ENCODE results near the gene MAP2.

The MAP2 gene, protein sequence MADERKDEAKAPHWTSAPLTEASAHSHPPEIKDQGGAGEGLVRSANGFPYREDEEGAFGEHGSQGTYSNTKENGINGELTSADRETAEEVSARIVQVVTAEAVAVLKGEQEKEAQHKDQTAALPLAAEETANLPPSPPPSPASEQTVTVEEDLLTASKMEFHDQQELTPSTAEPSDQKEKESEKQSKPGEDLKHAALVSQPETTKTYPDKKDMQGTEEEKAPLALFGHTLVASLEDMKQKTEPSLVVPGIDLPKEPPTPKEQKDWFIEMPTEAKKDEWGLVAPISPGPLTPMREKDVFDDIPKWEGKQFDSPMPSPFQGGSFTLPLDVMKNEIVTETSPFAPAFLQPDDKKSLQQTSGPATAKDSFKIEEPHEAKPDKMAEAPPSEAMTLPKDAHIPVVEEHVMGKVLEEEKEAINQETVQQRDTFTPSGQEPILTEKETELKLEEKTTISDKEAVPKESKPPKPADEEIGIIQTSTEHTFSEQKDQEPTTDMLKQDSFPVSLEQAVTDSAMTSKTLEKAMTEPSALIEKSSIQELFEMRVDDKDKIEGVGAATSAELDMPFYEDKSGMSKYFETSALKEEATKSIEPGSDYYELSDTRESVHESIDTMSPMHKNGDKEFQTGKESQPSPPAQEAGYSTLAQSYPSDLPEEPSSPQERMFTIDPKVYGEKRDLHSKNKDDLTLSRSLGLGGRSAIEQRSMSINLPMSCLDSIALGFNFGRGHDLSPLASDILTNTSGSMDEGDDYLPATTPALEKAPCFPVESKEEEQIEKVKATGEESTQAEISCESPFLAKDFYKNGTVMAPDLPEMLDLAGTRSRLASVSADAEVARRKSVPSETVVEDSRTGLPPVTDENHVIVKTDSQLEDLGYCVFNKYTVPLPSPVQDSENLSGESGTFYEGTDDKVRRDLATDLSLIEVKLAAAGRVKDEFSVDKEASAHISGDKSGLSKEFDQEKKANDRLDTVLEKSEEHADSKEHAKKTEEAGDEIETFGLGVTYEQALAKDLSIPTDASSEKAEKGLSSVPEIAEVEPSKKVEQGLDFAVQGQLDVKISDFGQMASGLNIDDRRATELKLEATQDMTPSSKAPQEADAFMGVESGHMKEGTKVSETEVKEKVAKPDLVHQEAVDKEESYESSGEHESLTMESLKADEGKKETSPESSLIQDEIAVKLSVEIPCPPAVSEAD (N-terminal part only)

GRCh38 chr2:209423562-209424198 lies at the start of gene MAP2:
TSS of gene MAP2 (plus strand) at chr2:209424047. CDS start at chr2:209653171, 229,124 bp downstream.
- peak; percentile 80 for DNase-seq

GRCh38 chr2:209376686-209377085 lies 47.2 kb upstream of the MAP2 start:
- no peak for DNase-seq

- no peak for DNase-seq
Observed at GRCh38 chr2:209380293-209380692, 43.6 kb upstream of the MAP2 start.

- no peak for DNase-seq
Observed at GRCh38 chr2:209381091-209381490, 42.8 kb upstream of the MAP2 start.

DNA sequence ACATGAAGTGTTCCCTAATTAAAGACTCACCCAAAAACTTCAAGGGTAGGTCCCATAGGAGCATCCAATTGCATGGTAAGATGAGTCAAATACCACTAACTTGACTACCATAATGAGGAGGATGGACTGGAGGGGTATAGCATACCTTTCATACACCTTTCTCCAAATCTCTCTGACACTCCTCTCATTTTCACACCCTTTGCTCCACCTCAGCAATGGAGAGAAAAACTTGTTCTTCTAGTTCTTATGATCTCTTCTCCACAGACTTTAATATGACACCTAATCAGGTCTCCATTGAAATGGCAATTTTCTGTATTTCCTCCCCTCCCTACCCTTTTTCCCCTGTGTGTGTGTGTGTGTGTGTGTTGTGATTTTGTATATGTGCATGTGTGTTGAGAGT lies 41.1 kb upstream of the MAP2 start:
- no peak for DNase-seq

DNA sequence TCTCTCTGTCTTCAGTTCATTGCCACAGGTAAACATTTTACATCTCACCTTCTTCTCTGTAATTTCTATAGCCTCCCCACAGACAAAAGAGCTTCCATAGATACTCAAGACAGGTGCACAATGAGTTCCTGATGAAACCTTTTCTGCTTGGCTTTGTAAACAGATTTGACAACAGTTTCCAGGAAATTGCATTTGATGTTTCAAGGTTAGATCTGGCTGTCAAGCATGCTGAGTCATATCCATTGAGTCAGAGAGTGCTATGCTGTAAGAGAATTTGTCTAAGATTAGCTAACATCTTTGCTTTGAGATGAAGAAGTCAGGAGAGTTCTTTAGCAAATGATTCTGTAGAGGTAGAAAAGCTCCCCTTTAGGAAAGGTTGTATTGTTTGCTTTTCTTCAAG lies 40.6 kb upstream of the MAP2 start:
- DNase-seq: peak; percentile 53

GRCh38 chr2:209387389-209387788 lies 36.5 kb upstream of the MAP2 start:
- DNase-seq: no peak

DNA sequence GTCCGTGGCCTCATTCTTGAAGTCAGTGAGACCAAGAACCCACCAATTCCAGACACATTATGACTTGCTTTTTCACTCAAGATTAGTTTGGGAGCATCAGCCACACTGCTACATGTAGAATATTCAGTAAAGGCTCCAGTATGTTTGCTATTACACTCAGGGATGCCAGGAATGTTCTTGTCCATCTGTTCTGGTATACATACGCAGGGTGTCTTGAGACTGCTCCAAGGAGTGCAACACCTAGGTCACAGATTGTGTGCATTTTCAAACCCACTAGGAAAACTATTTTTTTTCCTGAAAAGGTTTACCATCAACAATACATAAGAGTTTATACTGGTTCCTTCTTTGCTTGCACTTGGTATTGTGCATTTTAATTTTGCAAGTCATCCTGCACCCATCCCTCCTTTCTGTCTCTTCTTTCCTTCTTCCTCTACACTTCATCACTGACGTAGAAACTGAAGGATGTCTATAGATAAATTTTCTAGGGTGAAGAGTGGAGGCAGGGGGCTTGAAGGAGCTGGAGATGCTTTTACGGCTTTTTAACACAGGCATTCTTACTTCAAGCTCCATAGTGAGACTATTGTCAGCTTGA lies 35.3 kb upstream of the MAP2 start:
- DNase-seq: no peak

GRCh38 chr2:209389171-209389618 lies 34.7 kb upstream of the MAP2 start:
- DNase-seq: peak; percentile 60

GRCh38 chr2:209390839-209391238 lies 33.0 kb upstream of the MAP2 start:
- DNase-seq: no peak

DNA sequence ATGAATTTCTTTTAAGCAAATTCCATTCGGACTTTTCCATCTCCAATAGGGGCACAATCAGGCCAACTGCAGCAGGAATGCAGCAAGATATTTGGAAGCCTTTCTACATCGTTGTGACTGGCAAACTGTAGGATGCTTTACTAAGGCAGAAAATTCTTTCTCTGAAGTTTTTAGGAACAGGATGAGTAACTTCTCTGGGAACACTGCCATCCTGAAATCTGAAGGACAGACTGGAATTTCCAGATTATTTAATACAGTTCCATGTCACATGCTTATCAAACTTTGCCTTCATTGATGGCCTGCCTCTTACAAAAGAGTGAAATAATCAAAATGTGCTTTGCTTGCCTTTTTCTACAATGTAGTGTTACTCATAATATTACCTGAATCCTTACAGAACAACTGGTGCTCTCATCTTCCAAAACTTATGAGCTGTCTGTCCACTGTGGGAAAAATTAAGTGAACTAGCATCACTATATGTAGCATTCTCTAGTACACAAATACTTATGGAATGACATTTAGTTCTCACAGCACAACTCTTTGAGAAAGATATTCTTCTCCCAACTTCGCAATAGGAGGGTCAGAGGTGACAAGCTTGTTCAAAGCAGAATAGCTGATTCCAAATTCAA lies 32.0 kb upstream of the MAP2 start:
- DNase-seq: no peak

GRCh38 chr2:209395229-209395628 lies 28.6 kb upstream of the MAP2 start:
- no peak for DNase-seq

GRCh38 chr2:209395652-209396051 lies 28.2 kb upstream of the MAP2 start:
- no peak for DNase-seq

DNA sequence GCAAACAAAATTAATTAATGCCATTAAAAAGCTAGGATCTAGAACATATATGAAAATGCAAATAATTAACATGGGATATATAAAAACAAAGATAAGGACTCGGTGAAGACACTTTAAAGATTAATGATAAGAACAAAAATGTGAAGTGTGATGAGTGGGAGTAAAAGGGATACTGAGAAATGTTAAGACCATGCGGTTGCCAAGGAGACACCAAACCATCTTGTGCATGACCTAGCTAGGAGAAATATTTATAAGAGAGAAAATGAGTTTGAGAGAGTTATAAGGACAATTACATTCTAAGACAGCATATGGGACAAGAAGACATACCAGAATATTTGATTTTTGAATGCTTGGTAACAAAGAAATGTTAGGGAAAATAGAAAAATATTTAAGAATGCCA lies 25.4 kb upstream of the MAP2 start:
- DNase-seq: no peak

GRCh38 chr2:209401788-209402187 lies 22.1 kb upstream of the MAP2 start:
- no peak for DNase-seq

GRCh38 chr2:209411296-209411695 lies 12.6 kb upstream of the MAP2 start:
- DNase-seq: no peak

- DNase-seq: no peak
Observed at GRCh38 chr2:209411718-209412117, 12.1 kb upstream of the MAP2 start.

- no peak for DNase-seq
Observed at GRCh38 chr2:209413311-209414014, 10.4 kb upstream of the MAP2 start.

GRCh38 chr2:209416913-209417312 lies 6.9 kb upstream of the MAP2 start:
- DNase-seq: no peak

DNA sequence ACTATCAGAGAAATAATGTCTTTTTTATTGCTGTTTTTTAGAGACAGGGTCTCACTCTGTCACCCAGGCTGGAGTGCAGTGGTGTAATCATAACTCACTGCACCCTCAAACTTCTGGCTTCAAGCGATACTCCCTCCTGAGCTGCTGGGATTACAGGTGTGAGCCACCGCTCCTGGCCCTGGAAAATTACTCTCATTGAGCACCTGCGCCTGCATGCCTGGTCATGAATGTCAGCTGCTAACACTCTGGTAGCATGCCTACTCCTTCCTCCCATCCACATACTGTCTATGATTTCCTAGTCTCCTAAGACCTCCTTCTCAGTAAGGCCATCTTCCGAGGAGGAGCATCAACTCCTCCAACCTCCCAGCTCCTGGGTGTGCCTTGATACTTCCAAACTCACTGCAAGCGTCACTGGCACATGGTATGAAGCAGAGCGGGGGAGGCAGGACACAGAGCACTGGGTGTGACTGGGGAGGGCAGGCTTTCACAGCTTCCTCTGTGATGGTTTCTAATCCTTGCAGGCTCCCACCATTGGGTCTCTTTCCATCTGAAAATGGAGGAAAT lies 1.6 kb upstream of the MAP2 start:
- DNase-seq: peak; percentile 43

DNA sequence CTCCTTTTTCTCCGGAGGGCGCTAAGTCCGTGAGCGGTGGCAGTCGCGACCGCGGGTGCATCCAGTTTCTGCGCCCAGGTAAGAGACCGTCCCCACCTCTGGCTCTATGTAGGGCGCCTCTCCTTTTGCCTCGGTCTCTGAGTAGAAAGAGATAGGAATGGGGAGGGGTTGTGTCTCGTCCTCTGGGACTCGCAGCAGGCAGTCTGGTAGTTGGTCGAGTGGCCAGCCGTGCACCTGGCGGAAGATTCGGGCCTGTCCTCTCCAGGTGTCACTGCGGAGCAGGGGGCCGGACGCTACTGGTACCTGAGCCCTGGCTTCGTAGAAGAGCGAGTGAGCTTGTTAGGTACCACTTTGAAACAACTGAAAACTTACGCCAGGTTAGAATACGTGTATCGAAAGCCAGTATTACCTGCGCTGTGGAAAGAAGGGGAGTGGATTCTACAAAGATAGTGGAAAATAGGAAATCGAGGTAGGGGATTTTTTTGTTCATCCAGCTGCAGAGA lies 403 bp downstream of the MAP2 start:
- DNase-seq: peak; percentile 50
